Measurements from ENCODE around the gene SLC6A18. TPM values are rescaled to one million over a fixed set of nuclear protein-coding genes. Genes with fewer than 3 reads are reported as not detected.

SLC6A18 gene
- total and polyA plus RNA-seq, 9 of the 15 experiments (the other 6 are each of a cell fraction or from before 2014, with no cell fraction given): not detected

GRCh38 chr5:1230551-1230950 lies 5.4 kb downstream of the SLC6A18 start:
- POLR2A ChIA-PET: interaction anchor here (0.6 to 1.0 kb wide), 3 partner anchors 9 to 952 kb away, joined by 3 read pairs; no protein-coding TSS in a partner anchor
- H3K4me2 ChIP-seq (ENCODE audit: insufficient read depth, low read length): no peak overlapping the region
- TF ChIP-seq JUN (IDR thresholded peaks at IDR 0.05; ENCODE audit: borderline replicate concordance, low read depth, low read length) (no peak), JUN (CRISPR knock-in tag; IDR thresholded peaks at IDR 0.05; ENCODE audit: borderline replicate concordance) (no peak), MTA3 (IDR thresholded peaks at IDR 0.05; ENCODE audit: borderline replicate concordance) (no peak), TSC22D4 (tag; IDR thresholded peaks at IDR 0.05) (no peak), ZNF431 (CRISPR knock-in tag; IDR thresholded peaks at IDR 0.05) (no peak), POU5F1 (IDR thresholded peaks at IDR 0.05; ENCODE audit: borderline replicate concordance, low read depth, low read length, partially characterized antibody) (no peak), SUPT5H (IDR thresholded peaks at IDR 0.05) (no peak), ZNF398 (CRISPR knock-in tag; IDR thresholded peaks at IDR 0.05) (no peak), ZNF561 (CRISPR knock-in tag; conservative IDR thresholded peaks at IDR 0.05) (no peak)
- TF ChIP-seq, protein P1, sequence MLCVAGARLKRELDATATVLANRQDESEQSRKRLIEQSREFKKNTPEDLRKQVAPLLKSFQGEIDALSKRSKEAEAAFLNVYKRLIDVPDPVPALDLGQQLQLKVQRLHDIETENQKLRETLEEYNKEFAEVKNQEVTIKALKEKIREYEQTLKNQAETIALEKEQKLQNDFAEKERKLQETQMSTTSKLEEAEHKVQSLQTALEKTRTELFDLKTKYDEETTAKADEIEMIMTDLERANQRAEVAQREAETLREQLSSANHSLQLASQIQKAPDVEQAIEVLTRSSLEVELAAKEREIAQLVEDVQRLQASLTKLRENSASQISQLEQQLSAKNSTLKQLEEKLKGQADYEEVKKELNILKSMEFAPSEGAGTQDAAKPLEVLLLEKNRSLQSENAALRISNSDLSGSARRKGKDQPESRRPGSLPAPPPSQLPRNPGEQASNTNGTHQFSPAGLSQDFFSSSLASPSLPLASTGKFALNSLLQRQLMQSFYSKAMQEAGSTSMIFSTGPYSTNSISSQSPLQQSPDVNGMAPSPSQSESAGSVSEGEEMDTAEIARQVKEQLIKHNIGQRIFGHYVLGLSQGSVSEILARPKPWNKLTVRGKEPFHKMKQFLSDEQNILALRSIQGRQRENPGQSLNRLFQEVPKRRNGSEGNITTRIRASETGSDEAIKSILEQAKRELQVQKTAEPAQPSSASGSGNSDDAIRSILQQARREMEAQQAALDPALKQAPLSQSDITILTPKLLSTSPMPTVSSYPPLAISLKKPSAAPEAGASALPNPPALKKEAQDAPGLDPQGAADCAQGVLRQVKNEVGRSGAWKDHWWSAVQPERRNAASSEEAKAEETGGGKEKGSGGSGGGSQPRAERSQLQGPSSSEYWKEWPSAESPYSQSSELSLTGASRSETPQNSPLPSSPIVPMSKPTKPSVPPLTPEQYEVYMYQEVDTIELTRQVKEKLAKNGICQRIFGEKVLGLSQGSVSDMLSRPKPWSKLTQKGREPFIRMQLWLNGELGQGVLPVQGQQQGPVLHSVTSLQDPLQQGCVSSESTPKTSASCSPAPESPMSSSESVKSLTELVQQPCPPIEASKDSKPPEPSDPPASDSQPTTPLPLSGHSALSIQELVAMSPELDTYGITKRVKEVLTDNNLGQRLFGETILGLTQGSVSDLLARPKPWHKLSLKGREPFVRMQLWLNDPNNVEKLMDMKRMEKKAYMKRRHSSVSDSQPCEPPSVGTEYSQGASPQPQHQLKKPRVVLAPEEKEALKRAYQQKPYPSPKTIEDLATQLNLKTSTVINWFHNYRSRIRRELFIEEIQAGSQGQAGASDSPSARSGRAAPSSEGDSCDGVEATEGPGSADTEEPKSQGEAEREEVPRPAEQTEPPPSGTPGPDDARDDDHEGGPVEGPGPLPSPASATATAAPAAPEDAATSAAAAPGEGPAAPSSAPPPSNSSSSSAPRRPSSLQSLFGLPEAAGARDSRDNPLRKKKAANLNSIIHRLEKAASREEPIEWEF (CRISPR knock-in tag; IDR thresholded peaks at IDR 0.05): no peak
- WGBS (ENCODE audit: insufficient coverage, low coverage, missing lambda C conversion rate): 4% methylated on average over 15 of the region's 17 CpGs
- CTCF ChIA-PET (ENCODE audit: low intra/inter-chr PET ratio): no interaction called here
- H3K36me3 ChIP-seq (ENCODE audit: control insufficient read depth, insufficient read depth, low read length): no peaks in the 10 kb centered on the region
- no peak for FAIRE-seq
- H3K9me3 ChIP-seq (replicated peaks; ENCODE audit: control insufficient read depth, insufficient read depth, low read depth, low read length): no peaks in the 10 kb centered on the region
- no peak overlapping the region for H2AFZ ChIP-seq (ENCODE audit: low read depth, low read length)
- H3K27ac ChIP-seq (ENCODE audit: extremely low read depth, low read depth, low read length): no peak overlapping the region
- peaks cover 2% of the 10 kb centered on the region for H3K9me1 ChIP-seq (ENCODE audit: control insufficient read depth, insufficient read depth, low read length)
- peaks cover 57 to 94% of the 10 kb centered on the region in 2 experiments; a peak in 4 of 5 replicates for H3K27me3 ChIP-seq (ENCODE audit: control insufficient read depth in 2 of 2, insufficient read depth in 2 of 2, low read length in 2 of 2)
- peaks cover 26% of the 10 kb centered on the region; the same call in 1 of the 2 replicates for H4K20me1 ChIP-seq (replicated peaks; ENCODE audit: control insufficient read depth, insufficient read depth, low read length)
- H3K4me1 ChIP-seq (replicated peaks in 1 of 2; ENCODE audit: control insufficient read depth in 2 of 2, insufficient read depth in 2 of 2, low read length in 2 of 2): peaks cover 0 to 28% of the 10 kb centered on the region in 2 experiments; a peak in 2 of 5 replicates
- no peak overlapping the region for H3K4me3 ChIP-seq
- in situ Hi-C loops (cut with MboI) (no loop called here), intact Hi-C loops (cut with micrococcal nuclease) (no loop called here)
- H3K79me2 ChIP-seq (ENCODE audit: control insufficient read depth, insufficient read depth, low read length): no peaks in the 10 kb centered on the region
- no TSS peak for BruUV-seq (replicated peaks)
- H3K9ac ChIP-seq (ENCODE audit: insufficient read depth in 1 of 2, low read depth in 2 of 2, low read length in 2 of 2): no peak overlapping the region
- ATAC-seq: no peak
- DNase-seq (ENCODE audit: extremely low read depth in 1 of 4, low spot score in 3 of 4): no peak

Measured in K562 (cell line).